ENCODE data around the gene MOB3C. TPM values are rescaled to one million over a fixed set of nuclear protein-coding genes. Genes with fewer than 3 reads are reported as not detected.
"Not testable (repeated sequence)": the region's sequence is repeated elsewhere in the genome, so short reads cannot be mapped to it uniquely, and the experiment has no call there.

The MOB3C gene
- total RNA-seq, 2 experiments from 2014 or later: 23.2 to 23.8 TPM

DNA sequence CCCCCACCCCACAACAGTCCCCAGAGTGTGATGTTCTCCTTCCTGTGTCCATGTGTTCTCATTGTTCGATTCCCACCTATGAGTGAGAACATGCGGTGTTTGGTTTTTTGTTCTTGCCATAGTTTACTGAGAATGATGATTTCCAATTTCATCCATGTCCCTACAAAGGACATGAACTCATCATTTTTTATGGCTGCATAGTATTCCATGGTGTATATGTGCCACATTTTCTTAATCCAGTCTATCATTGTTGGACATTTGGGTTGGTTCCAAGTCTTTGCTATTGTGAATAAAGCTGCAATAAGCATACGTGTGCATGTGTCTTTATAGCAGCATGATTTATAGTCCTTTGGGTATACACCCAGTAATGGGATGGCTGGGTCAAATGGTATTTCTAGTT is 34.5 kb upstream of the MOB3C start:
- H3K27me3 Mint-ChIP-seq, H3K27ac Mint-ChIP-seq, DNase-seq, POLR2A ChIA-PET, H3K4me3 Mint-ChIP-seq: not testable (repeated sequence)
- Mint-ChIP-seq H3K36me3 (ENCODE audit: low read depth) (peaks cover 75% of the 10 kb centered on the region), H3K4me1 (peaks cover 19% of the 10 kb centered on the region), H3K9me3 (peaks cover 15% of the 10 kb centered on the region)
- CTCF ChIA-PET: interaction anchor here (0.6 kb wide), 1 partner anchor 435 kb away, joined by 3 read pairs; no protein-coding TSS in a partner anchor

DNA sequence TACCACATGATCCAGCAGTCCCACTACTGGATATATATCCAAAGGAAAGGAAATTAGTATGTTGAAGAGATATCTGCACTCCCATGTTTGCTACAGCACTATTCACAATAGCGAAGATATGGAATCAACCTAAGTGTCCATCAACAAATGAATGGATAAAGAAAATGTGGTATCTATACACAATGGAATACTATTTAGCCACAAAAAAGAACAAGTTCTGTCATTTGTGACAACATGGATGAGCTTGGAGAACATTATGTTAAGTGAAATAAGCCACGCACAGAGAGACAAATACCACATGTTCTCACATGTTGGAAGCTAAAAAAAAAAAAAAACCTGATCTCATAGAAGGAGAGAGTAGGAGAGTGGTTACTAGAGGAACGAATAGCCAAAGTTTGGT is 33.9 kb upstream of the MOB3C start:
- no peak overlapping the region for H3K4me3 Mint-ChIP-seq
- no peaks in the 10 kb centered on the region for H3K27me3 Mint-ChIP-seq
- CTCF ChIA-PET: interaction anchor here (0.6 kb wide), 2 partner anchors 57 to 434 kb away, joined by 3 to 4 read pairs; no protein-coding TSS in a partner anchor
- H3K36me3 Mint-ChIP-seq (ENCODE audit: low read depth): peaks cover 69% of the 10 kb centered on the region
- peaks cover 19% of the 10 kb centered on the region for H3K4me1 Mint-ChIP-seq
- POLR2A ChIA-PET: no interaction called here
- DNase-seq: no peak
- H3K9me3 Mint-ChIP-seq: peaks cover 15% of the 10 kb centered on the region
- no peak overlapping the region for H3K27ac Mint-ChIP-seq

GRCh38 chr1:46649764-46650163 is 33.2 kb upstream of the MOB3C start:
- Mint-ChIP-seq H3K4me1 (peaks cover 19% of the 10 kb centered on the region), H3K9me3 (peaks cover 12% of the 10 kb centered on the region), H3K27ac (no peak overlapping the region), H3K4me3 (no peak overlapping the region), H3K27me3 (no peaks in the 10 kb centered on the region), H3K36me3 (ENCODE audit: low read depth) (peaks cover 63% of the 10 kb centered on the region)
- no peak for DNase-seq
- ChIA-PET POLR2A (interaction anchor here (1.1 kb wide), 1 partner anchor 46 kb away, joined by 3 read pairs; the partner anchor contains the start of gene MKNK1), CTCF (interaction anchor here (0.6 kb wide), 1 partner anchor 56 kb away, joined by 4 read pairs; no protein-coding TSS in a partner anchor)

DNA sequence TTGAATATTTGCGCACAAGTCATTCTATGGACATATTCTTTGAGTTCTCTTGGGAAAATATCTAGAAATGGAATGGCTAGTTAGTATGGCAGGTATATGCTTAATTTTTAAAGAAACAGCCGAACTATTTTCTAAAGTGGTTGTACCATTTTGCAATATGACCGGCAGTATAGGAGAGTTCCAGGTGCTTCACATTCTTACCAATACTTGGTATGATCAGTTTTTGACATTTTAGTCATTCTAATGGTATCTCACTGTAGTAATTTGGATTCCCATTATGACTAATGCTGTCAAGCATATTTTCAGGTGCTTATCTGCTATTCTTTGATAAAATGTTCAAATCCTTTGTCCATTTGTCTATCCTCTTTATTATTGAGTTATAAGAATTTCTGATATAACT is 31.0 kb upstream of the MOB3C start:
- Mint-ChIP-seq H3K9me3 (peaks cover 10% of the 10 kb centered on the region), H3K36me3 (ENCODE audit: low read depth) (peaks cover 48% of the 10 kb centered on the region), H3K27me3 (no peaks in the 10 kb centered on the region), H3K4me1 (peaks cover 5% of the 10 kb centered on the region), H3K27ac (no peak overlapping the region), H3K4me3 (no peak overlapping the region)
- CTCF ChIA-PET: interaction anchor here (0.6 kb wide), 1 partner anchor 522 kb away, joined by 3 read pairs; no protein-coding TSS in a partner anchor
- DNase-seq: no peak
- POLR2A ChIA-PET: no interaction called here

DNA sequence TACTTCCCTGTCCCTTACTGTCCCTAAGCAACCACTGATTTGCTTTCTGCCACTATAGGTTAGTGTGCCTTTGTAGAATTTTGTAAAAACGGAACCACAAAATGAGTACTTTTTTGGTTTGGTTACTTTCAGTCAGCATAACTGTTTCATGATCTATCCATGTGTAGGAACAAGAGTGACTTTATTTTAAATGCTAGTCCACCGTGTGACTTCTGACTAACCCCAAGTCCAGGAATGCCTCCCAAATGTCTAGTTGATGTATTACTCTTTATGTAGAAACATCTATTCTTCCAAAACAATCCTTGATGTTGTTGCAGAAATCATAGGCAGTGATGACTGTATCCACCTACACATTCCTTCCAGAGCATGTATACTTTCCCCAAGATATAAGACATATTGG is 30.2 kb upstream of the MOB3C start:
- CTCF ChIA-PET: no interaction called here

DNA sequence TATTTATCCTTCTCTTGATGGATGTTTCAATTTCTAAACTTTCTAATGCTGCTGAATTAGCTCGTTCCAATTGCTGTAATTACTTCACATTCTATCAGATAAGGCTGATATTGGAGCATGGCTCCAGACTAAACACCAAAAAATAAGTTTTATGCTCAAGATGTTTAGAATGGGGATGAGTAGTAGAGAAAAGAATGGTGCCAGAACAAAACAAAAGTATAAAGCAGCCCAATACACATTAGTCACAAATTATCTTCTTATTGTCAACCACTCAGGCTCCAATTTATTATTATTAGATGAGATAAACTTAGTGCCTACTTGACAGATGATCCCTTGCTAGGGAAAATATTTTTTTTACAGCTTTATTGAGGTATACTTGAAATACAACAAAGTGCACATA is 29.7 kb upstream of the MOB3C start:
- Mint-ChIP-seq H3K27me3 (no peaks in the 10 kb centered on the region), H3K27ac (no peak overlapping the region), H3K4me3 (no peak overlapping the region), H3K4me1 (peaks cover 2% of the 10 kb centered on the region), H3K36me3 (ENCODE audit: low read depth) (peaks cover 50% of the 10 kb centered on the region), H3K9me3 (peaks cover 10% of the 10 kb centered on the region)
- DNase-seq: no peak
- POLR2A ChIA-PET: no interaction called here
- CTCF ChIA-PET: no interaction called here

More for the DNA sequence above, 30.2 kb upstream of the MOB3C start:
- DNase-seq: no peak
- POLR2A ChIA-PET: no interaction called here
- Mint-ChIP-seq H3K4me1 (peaks cover 2% of the 10 kb centered on the region), H3K27ac (no peak overlapping the region), H3K4me3 (no peak overlapping the region), H3K9me3 (peaks cover 10% of the 10 kb centered on the region), H3K27me3 (no peaks in the 10 kb centered on the region), H3K36me3 (ENCODE audit: low read depth) (peaks cover 47% of the 10 kb centered on the region)

DNA sequence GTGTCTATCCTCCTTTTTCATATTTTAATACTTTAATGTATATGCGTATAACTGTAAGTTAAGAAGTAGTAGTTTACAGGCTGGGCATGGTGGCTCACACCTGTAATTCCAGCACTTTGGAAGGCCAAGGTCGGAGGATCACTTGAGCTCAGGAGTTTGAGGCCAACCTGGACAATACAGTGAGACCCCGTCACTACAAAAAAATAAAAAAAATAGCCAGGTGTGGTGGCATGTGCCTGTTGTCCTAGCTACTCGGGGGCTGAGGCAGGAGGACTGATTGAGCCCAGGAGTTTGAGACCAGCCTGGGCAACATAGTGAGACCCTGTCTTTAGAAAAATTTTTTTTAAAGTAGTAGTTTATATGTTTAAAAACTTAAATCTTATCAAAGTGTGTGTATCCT is 29.2 kb upstream of the MOB3C start:
- Mint-ChIP-seq H3K4me1 (peaks cover 2% of the 10 kb centered on the region), H3K9me3 (peaks cover 10% of the 10 kb centered on the region), H3K4me3 (no peak overlapping the region), H3K27ac (no peak overlapping the region), H3K36me3 (ENCODE audit: low read depth) (peaks cover 49% of the 10 kb centered on the region), H3K27me3 (no peaks in the 10 kb centered on the region)
- no peak for DNase-seq
- POLR2A ChIA-PET: no interaction called here
- CTCF ChIA-PET: no interaction called here

DNA sequence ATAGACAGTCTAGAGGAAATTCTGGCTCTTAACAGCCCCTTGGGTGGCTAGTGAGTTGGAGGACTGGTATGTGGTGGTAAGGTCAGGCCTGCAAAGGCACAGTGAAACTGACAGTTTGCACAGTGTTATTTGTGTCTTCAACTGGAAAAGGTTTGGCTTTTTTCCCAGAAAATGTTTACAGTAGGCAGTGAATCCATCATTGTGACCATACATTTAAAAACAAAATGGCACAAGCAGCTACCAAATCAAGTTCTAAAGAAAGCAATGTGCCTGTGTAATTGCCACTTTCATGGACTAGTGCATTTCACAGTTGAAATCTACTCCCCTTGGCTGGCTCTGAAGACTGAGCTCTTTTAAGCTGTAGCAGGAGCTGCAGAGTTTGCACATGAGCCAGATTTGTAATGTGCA is 26.8 kb upstream of the MOB3C start:
- Mint-ChIP-seq H3K4me3 (no peak overlapping the region), H3K9me3 (no peaks in the 10 kb centered on the region), H3K27me3 (no peaks in the 10 kb centered on the region), H3K27ac (no peak overlapping the region), H3K36me3 (ENCODE audit: low read depth) (peaks cover 32% of the 10 kb centered on the region), H3K4me1 (peaks cover 2% of the 10 kb centered on the region)
- ChIA-PET CTCF (interaction anchor here (1.1 to 1.5 kb wide), 2 partner anchors 9 to 10 kb away, joined by 4 read pairs; no protein-coding TSS in a partner anchor), POLR2A (no interaction called here)
- no peak for DNase-seq

- Mint-ChIP-seq H3K36me3 (ENCODE audit: low read depth) (peaks cover 27% of the 10 kb centered on the region), H3K27ac (no peak overlapping the region), H3K27me3 (no peaks in the 10 kb centered on the region), H3K4me3 (no peak overlapping the region), H3K4me1 (no peaks in the 10 kb centered on the region), H3K9me3 (no peaks in the 10 kb centered on the region)
- DNase-seq: no peak
- POLR2A ChIA-PET: no interaction called here
- CTCF ChIA-PET: interaction anchor here (1.5 kb wide), 1 partner anchor 8 kb away, joined by 4 read pairs; no protein-coding TSS in a partner anchor
These were observed 25.6 kb upstream of the MOB3C start for GRCh38 chr1:46642115-46642680.

- ChIA-PET CTCF (no interaction called here), POLR2A (no interaction called here)
- H3K36me3 Mint-ChIP-seq (ENCODE audit: low read depth): peaks cover 40% of the 10 kb centered on the region
- H3K4me3 Mint-ChIP-seq: no peak overlapping the region
- H3K27ac Mint-ChIP-seq: no peak overlapping the region
- no peaks in the 10 kb centered on the region for H3K9me3 Mint-ChIP-seq
- no peak for DNase-seq
- H3K4me1 Mint-ChIP-seq: peaks cover 2% of the 10 kb centered on the region
- H3K27me3 Mint-ChIP-seq: no peaks in the 10 kb centered on the region
These were observed 22.9 kb upstream of the MOB3C start for GRCh38 chr1:46639547-46639946.

DNA sequence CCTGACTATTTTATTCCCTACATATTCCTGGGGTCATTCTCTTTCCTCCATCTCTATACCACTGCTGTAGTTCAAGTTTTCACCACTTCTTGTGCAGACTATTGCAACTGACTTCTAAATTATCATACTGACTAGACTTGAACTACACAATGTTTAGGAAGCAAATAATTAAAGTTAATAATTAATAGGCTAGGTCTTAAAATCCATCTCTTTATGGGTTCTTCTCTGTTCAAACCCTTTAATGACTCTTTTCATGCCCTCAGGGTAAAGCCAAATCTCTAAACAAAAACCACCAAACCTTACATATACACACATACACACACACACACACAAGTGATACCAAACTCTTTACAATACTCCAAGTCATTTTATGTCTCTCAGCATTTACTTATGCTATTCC is 22.3 kb upstream of the MOB3C start:
- Mint-ChIP-seq H3K27me3 (no peaks in the 10 kb centered on the region), H3K4me3 (no peak overlapping the region), H3K36me3 (ENCODE audit: low read depth) (peaks cover 46% of the 10 kb centered on the region), H3K27ac (no peak overlapping the region), H3K4me1 (peaks cover 2% of the 10 kb centered on the region), H3K9me3 (no peaks in the 10 kb centered on the region)
- DNase-seq: no peak
- ChIA-PET CTCF (no interaction called here), POLR2A (no interaction called here)

GRCh38 chr1:46637444-46638083 is 21.0 kb upstream of the MOB3C start:
- Mint-ChIP-seq H3K27ac (no peak overlapping the region), H3K4me3 (no peak overlapping the region), H3K4me1 (peaks cover 2% of the 10 kb centered on the region), H3K9me3 (no peaks in the 10 kb centered on the region), H3K27me3 (no peaks in the 10 kb centered on the region), H3K36me3 (ENCODE audit: low read depth) (peaks cover 54% of the 10 kb centered on the region)
- ChIA-PET CTCF (interaction anchor here (1.0 kb wide), 1 partner anchor 18 kb away, joined by 3 read pairs; no protein-coding TSS in a partner anchor), POLR2A (no interaction called here)
- no peak for DNase-seq

DNA sequence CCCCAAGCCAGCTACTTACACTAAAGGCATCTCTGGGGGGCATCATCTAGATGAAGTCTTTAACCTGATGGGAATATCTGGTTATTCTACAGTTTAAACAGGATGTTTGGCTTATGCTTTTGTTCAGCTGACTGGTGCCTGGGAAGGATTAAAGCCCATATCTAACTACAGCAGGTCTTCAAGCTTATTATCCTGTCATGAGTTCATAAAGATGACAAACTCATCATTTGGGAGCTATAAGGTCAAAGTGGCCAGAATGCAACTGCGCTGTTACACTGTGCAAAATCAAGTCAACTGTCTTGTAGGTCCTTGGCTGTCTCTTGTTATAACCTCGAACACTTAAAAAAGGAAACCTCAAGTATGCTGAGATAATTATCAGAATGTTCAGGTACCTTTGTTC is 18.6 kb upstream of the MOB3C start:
- Mint-ChIP-seq H3K27ac (no peak overlapping the region), H3K4me1 (peaks cover 2% of the 10 kb centered on the region), H3K9me3 (no peaks in the 10 kb centered on the region), H3K4me3 (no peak overlapping the region), H3K36me3 (ENCODE audit: low read depth) (peaks cover 41% of the 10 kb centered on the region), H3K27me3 (no peaks in the 10 kb centered on the region)
- POLR2A ChIA-PET: interaction anchor here (1.2 kb wide), 1 partner anchor 19 kb away, joined by 3 read pairs; no protein-coding TSS in a partner anchor
- CTCF ChIA-PET: no interaction called here
- no peak for DNase-seq

All from activated CD4-positive, alpha-beta memory T cell treated with anti-CD3 and anti-CD28 coated beads, Interleukin-2, amount 10 ng/mL, durations not matched to agents 7 days and 5 days (primary cell).